ENCODE data around the gene CHMP2A.
A peak's percentile ranks its signal among the peaks of the same experiment; 100 is the strongest.

Gene CHMP2A

DNA sequence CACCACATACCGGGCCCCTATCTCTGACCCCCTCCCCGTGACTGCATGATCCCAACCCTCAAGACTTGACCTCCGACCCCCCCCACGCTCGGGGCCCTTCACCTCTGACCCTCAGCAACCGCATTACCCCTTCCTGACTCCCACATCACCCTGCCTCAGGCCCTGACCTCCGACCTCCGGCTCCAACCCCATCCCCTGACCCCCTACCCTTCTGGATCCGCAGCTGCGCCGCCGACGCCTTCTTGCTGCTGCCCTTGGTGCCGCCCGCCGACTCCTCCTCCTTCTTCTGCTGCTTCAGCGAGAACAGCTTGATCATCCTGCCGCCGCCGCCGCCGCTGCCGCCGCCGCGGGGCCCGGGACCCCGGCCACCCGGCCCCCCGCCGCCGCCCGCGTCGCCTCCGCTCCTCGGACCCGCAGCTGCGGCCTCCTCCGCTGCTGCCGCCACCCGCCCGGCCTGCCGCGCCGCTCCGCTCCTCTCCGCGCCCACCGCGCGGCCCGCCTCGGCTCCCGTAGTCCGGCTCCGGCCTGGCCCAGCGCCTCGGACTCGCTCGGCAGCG is 3.2 kb upstream of the CHMP2A start, which contains the start of gene UBE2M (continued):
- no peak for TF ChIP-seq ZNF335 (tag by site-specific recombination; conservative IDR thresholded peaks at IDR 0.05)
- no peak for TF ChIP-seq ZFP3 (tag by site-specific recombination; IDR thresholded peaks at IDR 0.05; ENCODE audit: low read depth)
- TF ChIP-seq IKZF3 (tag by site-specific recombination; IDR thresholded peaks at IDR 0.05) = no peak
- TF ChIP-seq RBAK (tag by site-specific recombination; IDR thresholded peaks at IDR 0.05) = no peak
- TF ChIP-seq, protein P1, sequence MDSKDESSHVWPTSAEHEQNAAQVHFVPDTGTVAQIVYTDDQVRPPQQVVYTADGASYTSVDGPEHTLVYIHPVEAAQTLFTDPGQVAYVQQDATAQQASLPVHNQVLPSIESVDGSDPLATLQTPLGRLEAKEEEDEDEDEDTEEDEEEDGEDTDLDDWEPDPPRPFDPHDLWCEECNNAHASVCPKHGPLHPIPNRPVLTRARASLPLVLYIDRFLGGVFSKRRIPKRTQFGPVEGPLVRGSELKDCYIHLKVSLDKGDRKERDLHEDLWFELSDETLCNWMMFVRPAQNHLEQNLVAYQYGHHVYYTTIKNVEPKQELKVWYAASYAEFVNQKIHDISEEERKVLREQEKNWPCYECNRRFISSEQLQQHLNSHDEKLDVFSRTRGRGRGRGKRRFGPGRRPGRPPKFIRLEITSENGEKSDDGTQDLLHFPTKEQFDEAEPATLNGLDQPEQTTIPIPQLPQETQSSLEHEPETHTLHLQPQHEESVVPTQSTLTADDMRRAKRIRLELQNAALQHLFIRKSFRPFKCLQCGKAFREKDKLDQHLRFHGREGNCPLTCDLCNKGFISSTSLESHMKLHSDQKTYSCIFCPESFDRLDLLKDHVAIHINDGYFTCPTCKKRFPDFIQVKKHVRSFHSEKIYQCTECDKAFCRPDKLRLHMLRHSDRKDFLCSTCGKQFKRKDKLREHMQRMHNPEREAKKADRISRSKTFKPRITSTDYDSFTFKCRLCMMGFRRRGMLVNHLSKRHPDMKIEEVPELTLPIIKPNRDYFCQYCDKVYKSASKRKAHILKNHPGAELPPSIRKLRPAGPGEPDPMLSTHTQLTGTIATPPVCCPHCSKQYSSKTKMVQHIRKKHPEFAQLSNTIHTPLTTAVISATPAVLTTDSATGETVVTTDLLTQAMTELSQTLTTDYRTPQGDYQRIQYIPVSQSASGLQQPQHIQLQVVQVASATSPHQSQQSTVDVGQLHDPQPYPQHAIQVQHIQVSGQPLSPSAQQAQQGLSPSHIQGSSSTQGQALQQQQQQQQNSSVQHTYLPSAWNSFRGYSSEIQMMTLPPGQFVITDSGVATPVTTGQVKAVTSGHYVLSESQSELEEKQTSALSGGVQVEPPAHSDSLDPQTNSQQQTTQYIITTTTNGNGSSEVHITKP (tag by site-specific recombination; IDR thresholded peaks at IDR 0.05) = 0 out of 2 replicates have a peak, but pooled peaks have one; percentile 7
- TF ChIP-seq, protein P2, sequence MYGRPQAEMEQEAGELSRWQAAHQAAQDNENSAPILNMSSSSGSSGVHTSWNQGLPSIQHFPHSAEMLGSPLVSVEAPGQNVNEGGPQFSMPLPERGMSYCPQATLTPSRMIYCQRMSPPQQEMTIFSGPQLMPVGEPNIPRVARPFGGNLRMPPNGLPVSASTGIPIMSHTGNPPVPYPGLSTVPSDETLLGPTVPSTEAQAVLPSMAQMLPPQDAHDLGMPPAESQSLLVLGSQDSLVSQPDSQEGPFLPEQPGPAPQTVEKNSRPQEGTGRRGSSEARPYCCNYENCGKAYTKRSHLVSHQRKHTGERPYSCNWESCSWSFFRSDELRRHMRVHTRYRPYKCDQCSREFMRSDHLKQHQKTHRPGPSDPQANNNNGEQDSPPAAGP (tag by site-specific recombination; IDR thresholded peaks at IDR 0.05) = 0 out of 2 replicates have a peak, but pooled peaks have one; percentile 41
- no peak for TF ChIP-seq ZNF416 (tag by site-specific recombination; IDR thresholded peaks at IDR 0.05)
- TF ChIP-seq ZNF311 (tag by site-specific recombination; IDR thresholded peaks at IDR 0.05; ENCODE audit: borderline replicate concordance) = no peak
- TF ChIP-seq ZNF404 (tag by site-specific recombination; IDR thresholded peaks at IDR 0.05) = no peak
- no peak for TF ChIP-seq ZNF23 (tag by site-specific recombination; IDR thresholded peaks at IDR 0.05; ENCODE audit: borderline replicate concordance)
- no peak for TF ChIP-seq ZNF791 (tag by site-specific recombination; IDR thresholded peaks at IDR 0.05)
- no peak for TF ChIP-seq ZSCAN30 (tag by site-specific recombination; IDR thresholded peaks at IDR 0.05)
- TF ChIP-seq YY2 (tag by site-specific recombination; IDR thresholded peaks at IDR 0.05) = no peak
- TF ChIP-seq ZNF302 (tag by site-specific recombination; IDR thresholded peaks at IDR 0.05; ENCODE audit: low read depth) = no peak
- TF ChIP-seq ZNF239 (tag by site-specific recombination; IDR thresholded peaks at IDR 0.05) = no peak
- no peak for TF ChIP-seq ZNF354C (tag by site-specific recombination; IDR thresholded peaks at IDR 0.05; ENCODE audit: borderline replicate concordance, low read depth)
- 0 out of 2 replicates have a peak, but pooled peaks have one; percentile 5 for TF ChIP-seq ZNF76 (tag by site-specific recombination; IDR thresholded peaks at IDR 0.05; ENCODE audit: borderline replicate concordance, low read depth)
- TF ChIP-seq ZNF501 (tag by site-specific recombination; IDR thresholded peaks at IDR 0.05) = no peak
- TF ChIP-seq, protein P3, sequence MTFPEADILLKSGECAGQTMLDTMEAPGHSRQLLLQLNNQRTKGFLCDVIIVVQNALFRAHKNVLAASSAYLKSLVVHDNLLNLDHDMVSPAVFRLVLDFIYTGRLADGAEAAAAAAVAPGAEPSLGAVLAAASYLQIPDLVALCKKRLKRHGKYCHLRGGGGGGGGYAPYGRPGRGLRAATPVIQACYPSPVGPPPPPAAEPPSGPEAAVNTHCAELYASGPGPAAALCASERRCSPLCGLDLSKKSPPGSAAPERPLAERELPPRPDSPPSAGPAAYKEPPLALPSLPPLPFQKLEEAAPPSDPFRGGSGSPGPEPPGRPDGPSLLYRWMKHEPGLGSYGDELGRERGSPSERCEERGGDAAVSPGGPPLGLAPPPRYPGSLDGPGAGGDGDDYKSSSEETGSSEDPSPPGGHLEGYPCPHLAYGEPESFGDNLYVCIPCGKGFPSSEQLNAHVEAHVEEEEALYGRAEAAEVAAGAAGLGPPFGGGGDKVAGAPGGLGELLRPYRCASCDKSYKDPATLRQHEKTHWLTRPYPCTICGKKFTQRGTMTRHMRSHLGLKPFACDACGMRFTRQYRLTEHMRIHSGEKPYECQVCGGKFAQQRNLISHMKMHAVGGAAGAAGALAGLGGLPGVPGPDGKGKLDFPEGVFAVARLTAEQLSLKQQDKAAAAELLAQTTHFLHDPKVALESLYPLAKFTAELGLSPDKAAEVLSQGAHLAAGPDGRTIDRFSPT (tag by site-specific recombination; IDR thresholded peaks at IDR 0.05) = peak; percentile 13; the same call in 1 of the 2 replicates
- TF ChIP-seq ZNF366 (tag by site-specific recombination; conservative IDR thresholded peaks at IDR 0.05) = no peak
- TF ChIP-seq HOXC10 (CRISPR knock-in tag; IDR thresholded peaks at IDR 0.05) = no peak
- no peak for TF ChIP-seq KLF16 (tag by site-specific recombination; IDR thresholded peaks at IDR 0.05)
- no peak for TF ChIP-seq OSR2 (tag by site-specific recombination; IDR thresholded peaks at IDR 0.05)
- TF ChIP-seq, protein P4, sequence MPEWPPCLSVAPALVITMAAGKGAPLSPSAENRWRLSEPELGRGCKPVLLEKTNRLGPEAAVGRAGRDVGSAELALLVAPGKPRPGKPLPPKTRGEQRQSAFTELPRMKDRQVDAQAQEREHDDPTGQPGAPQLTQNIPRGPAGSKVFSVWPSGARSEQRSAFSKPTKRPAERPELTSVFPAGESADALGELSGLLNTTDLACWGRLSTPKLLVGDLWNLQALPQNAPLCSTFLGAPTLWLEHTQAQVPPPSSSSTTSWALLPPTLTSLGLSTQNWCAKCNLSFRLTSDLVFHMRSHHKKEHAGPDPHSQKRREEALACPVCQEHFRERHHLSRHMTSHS (tag by site-specific recombination; IDR thresholded peaks at IDR 0.05) = no peak
- TF ChIP-seq ZXDB (tag by site-specific recombination; IDR thresholded peaks at IDR 0.05) = peak; percentile 32; the same call in 1 of the 2 replicates
- no peak for TF ChIP-seq ZNF350 (tag by site-specific recombination; IDR thresholded peaks at IDR 0.05)
- TF ChIP-seq EGR2 (tag by site-specific recombination; IDR thresholded peaks at IDR 0.05; ENCODE audit: low read depth) = peak; percentile 72
- no peak for TF ChIP-seq ZNF654 (tag by site-specific recombination; IDR thresholded peaks at IDR 0.05; ENCODE audit: low read depth)
- TF ChIP-seq, protein P5, sequence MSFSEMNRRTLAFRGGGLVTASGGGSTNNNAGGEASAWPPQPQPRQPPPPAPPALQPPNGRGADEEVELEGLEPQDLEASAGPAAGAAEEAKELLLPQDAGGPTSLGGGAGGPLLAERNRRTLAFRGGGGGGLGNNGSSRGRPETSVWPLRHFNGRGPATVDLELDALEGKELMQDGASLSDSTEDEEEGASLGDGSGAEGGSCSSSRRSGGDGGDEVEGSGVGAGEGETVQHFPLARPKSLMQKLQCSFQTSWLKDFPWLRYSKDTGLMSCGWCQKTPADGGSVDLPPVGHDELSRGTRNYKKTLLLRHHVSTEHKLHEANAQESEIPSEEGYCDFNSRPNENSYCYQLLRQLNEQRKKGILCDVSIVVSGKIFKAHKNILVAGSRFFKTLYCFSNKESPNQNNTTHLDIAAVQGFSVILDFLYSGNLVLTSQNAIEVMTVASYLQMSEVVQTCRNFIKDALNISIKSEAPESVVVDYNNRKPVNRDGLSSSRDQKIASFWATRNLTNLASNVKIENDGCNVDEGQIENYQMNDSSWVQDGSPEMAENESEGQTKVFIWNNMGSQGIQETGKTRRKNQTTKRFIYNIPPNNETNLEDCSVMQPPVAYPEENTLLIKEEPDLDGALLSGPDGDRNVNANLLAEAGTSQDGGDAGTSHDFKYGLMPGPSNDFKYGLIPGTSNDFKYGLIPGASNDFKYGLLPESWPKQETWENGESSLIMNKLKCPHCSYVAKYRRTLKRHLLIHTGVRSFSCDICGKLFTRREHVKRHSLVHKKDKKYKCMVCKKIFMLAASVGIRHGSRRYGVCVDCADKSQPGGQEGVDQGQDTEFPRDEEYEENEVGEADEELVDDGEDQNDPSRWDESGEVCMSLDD (tag by site-specific recombination; IDR thresholded peaks at IDR 0.05) = peak; percentile 82
- no peak for TF ChIP-seq ZNF621 (tag by site-specific recombination; IDR thresholded peaks at IDR 0.05)
- TF ChIP-seq ZNF660 (tag by site-specific recombination; IDR thresholded peaks at IDR 0.05) = no peak
- TF ChIP-seq TRIM28 (IDR thresholded peaks at IDR 0.05; ENCODE audit: borderline replicate concordance, low read length) = no peak
